Uterus (tissue), 4 donors: ENCODE measurements around the gene DCP1B. TPM values are rescaled to one million over a fixed set of nuclear protein-coding genes. Genes with fewer than 3 reads are reported as not detected.

Source experiments
- DNase-seq, 2 donors: peaks; one replicate each; pipeline ENCODE4 v3.0.0-alpha.2; 2019 to 2020
- H3K27ac ChIP-seq, 2 donors: fragments of 200-600 bp; sonication (generic); 1 replicate in 1 of 2; 2 replicates in 1 of 2; pipeline ENCODE4 v1.5.1; 2016 to 2018
- H3K27me3 ChIP-seq, 2 donors: fragments of 200-600 bp; sonication (generic); one replicate each; pipeline ENCODE4 v1.5.1; 2018 to 2019; ENCODE audit warnings: control low read depth in 1 of 2
- H3K36me3 ChIP-seq, 2 donors: fragments of 200-600 bp; sonication (generic); one replicate each; pipeline ENCODE4 v1.5.1; 2019; ENCODE audit warnings: control low read depth in 1 of 2
- H3K4me1 ChIP-seq, 2 donors: fragments of 200-600 bp; sonication (generic); one replicate each; pipeline ENCODE4 v1.5.1; 2018 to 2019; ENCODE audit warnings: control low read depth in 1 of 2
- H3K4me3 ChIP-seq, 2 donors: fragments of 200-600 bp; sonication (generic); 1 replicate in 1 of 2; 2 replicates in 1 of 2; pipeline ENCODE4 v1.5.1; 2018 to 2019; ENCODE audit warnings: mild to moderate bottlenecking in 1 of 2
- H3K9me3 ChIP-seq, 2 donors: fragments of 200-600 bp; sonication (generic); one replicate each; pipeline ENCODE4 v1.5.1; 2019; ENCODE audit warnings: control low read depth in 1 of 2
- POLR2A ChIP-seq, 2 donors: fragments of 450-650 bp; IDR thresholded peaks; one replicate each; pipeline ENCODE4 v1.6.1; 2016; ENCODE audit warnings: antibody characterized with exemption in 2 of 2, mild to moderate bottlenecking in 1 of 2, moderate library complexity in 1 of 2
- intact Hi-C: fragments of 100-400 bp; cut with DNase I; formaldehyde crosslinking; loops from one replicate; pipeline ENCODE4 v1.15.1; 2023; ENCODE audit warnings: low total_unique reads
- total RNA-seq, 4 donors: library from RNA; depleted of rRNA in 3 of 4; stranded (reverse); fragments of >200 nt in 3 of 4; gene quantifications; one replicate each; pipeline versions ENCODE4 v1.1.0 to v1.2.4, GENCODE V29; 2014 to 2023
- TF ChIP-seq, protein P1 (sequence below), 4 experiments: fragments of 200-600 bp in 2 of 4; fragments of 450-650 bp in 2 of 4; sonication (generic) in 2 of 4; IDR thresholded peaks; one replicate each; pipeline ENCODE4 v1.5.1; 2016 to 2019; ENCODE audit warnings: antibody characterized with exemption in 4 of 4, mild to moderate bottlenecking in 2 of 4, moderate library complexity in 1 of 4
- donor health status: DM: yes; HTN: yes; CAD: no.

DCP1B gene
- total RNA-seq, 4 donors from 2014 or later, result 13.6 to 34.4 (median 20.7) TPM

DNA sequence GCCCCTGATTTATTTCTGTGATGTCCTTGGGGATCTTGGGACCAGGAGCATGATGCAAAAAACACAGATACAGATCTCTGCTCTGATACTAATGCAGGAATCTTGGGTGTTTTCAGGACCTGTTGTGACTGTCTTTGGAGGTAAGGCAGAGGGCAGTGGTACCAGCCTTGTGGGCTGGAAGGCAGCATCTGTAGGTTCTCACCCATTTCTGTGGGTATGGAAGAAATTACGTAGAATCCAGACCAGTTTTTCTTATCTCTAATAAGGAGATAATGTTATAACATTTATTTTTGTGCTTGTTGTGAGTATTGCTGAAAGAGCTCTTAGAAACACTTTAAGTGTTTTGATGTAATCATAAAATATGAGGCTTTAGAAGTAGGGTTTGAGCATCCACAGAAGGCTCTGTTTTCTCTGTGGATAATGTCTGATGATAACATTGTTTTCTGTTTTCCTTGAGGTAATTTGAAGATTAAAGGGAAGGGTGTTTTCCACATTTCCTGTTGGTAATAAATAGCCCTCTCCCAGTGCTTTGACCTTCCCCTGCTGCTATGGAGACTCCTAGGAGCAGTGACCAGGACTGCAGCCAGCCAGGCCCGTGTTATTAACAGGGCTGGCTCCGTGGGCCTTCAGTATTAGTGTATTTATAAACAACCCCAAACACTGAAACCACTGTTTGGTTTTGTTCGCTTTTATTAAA lies 9.4 kb upstream of the DCP1B start:
- Histone ChIP-seq H3K4me3 (no peak overlapping the region), H3K36me3 (no peaks in the 10 kb centered on the region), H3K9me3 (no peaks in the 10 kb centered on the region), H3K27me3 (no peaks in the 10 kb centered on the region), H3K4me1 (peaks cover 4 to 10% of the 10 kb centered on the region in 2 donors), H3K27ac (peak overlapping the region; percentile 84 to 97)
- intact Hi-C loops, result no loop called here
- TF ChIP-seq, protein P1, sequence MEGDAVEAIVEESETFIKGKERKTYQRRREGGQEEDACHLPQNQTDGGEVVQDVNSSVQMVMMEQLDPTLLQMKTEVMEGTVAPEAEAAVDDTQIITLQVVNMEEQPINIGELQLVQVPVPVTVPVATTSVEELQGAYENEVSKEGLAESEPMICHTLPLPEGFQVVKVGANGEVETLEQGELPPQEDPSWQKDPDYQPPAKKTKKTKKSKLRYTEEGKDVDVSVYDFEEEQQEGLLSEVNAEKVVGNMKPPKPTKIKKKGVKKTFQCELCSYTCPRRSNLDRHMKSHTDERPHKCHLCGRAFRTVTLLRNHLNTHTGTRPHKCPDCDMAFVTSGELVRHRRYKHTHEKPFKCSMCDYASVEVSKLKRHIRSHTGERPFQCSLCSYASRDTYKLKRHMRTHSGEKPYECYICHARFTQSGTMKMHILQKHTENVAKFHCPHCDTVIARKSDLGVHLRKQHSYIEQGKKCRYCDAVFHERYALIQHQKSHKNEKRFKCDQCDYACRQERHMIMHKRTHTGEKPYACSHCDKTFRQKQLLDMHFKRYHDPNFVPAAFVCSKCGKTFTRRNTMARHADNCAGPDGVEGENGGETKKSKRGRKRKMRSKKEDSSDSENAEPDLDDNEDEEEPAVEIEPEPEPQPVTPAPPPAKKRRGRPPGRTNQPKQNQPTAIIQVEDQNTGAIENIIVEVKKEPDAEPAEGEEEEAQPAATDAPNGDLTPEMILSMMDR (IDR thresholded peaks at IDR 0.05), result peak in 3 of 4 experiments; percentile 13 to 31 (median 24)
- no peak for TF ChIP-seq POLR2A (IDR thresholded peaks at IDR 0.05)
- peak; percentile 66 to 83 for DNase-seq

DNA sequence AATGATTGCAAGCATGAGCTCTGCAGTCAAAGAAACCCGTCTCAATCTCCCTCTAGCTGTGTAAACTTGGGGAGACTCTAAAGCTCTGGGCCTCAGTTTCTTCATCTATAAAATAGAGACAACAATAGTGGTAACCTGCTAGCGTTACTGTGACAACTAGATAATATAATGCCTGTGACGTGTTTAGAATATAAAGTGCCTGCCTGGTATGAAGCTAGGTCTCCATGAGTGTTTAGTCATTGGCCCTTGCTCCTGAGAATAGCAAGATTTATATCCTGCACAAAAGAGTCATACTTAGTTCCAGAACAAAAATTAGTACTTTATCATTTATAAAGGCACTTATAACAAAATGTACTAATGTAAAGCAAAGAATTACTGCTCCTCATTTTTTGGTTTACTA lies 8.8 kb upstream of the DCP1B start:
- intact Hi-C loops, result no loop called here
- H3K27me3 ChIP-seq, result no peaks in the 10 kb centered on the region
- TF ChIP-seq, protein P1 (IDR thresholded peaks at IDR 0.05), result peak in 1 of 4 experiments; percentile 11
- no peak for TF ChIP-seq POLR2A (IDR thresholded peaks at IDR 0.05)
- DNase-seq, result no peak
- no peaks in the 10 kb centered on the region for H3K36me3 ChIP-seq
- H3K27ac ChIP-seq, result peak overlapping the region; percentile 84 to 97
- H3K4me1 ChIP-seq, result peaks cover 4 to 10% of the 10 kb centered on the region in 2 donors
- no peaks in the 10 kb centered on the region for H3K9me3 ChIP-seq
- no peak overlapping the region for H3K4me3 ChIP-seq

DNA sequence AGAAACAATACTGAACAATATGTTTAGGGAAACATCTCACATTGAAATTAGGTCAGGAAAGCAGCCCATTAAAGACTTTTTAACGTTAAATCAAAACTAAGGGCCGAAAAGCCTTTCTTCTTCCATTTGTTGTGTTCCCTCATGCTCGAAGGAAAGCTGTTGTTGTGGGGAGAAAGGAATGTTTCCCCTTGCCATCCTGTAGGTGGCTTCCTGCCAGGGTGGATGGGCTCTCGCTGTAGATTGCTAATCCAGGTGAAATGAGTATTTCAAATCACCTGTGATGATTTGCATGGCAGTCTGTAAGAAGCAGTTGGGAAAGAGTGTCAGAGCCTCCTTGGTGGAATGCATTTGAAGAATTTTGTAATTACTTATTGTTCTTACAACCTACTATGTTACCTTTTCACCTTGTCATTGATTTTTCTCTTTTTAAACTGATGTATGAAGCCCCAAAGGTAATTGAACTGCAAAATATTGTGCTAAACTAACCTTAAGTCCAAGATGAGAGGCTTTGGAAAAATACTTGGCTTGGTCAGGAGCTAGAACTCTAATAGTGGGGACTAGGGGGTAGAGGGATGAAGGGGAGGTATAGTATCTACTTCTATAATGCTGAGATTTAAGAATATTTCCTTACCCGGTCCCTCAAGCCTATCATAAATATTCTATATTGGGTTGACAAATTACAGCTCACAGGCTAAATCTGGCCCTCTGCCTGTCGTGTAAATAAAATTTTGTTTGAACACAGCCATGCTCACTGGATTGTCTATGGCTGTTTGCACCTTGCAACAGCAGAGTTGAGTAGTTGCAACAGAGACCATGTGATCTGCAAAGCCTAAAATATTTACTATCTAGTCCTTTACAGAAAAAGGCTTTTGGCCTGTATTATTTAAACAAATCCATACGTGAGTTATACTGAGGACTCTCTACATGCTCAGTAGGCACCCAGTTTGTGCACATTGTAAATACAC lies 7.7 kb upstream of the DCP1B start:
- Histone ChIP-seq H3K27ac (peak overlapping the region; percentile 84 to 97), H3K4me3 (no peak overlapping the region), H3K4me1 (peaks cover 4 to 10% of the 10 kb centered on the region in 2 donors), H3K36me3 (no peaks in the 10 kb centered on the region), H3K9me3 (no peaks in the 10 kb centered on the region), H3K27me3 (no peaks in the 10 kb centered on the region)
- intact Hi-C loops, result no loop called here
- no peak for DNase-seq
- TF ChIP-seq, protein P1 (IDR thresholded peaks at IDR 0.05), result no peak
- no peak for TF ChIP-seq POLR2A (IDR thresholded peaks at IDR 0.05)

DNA sequence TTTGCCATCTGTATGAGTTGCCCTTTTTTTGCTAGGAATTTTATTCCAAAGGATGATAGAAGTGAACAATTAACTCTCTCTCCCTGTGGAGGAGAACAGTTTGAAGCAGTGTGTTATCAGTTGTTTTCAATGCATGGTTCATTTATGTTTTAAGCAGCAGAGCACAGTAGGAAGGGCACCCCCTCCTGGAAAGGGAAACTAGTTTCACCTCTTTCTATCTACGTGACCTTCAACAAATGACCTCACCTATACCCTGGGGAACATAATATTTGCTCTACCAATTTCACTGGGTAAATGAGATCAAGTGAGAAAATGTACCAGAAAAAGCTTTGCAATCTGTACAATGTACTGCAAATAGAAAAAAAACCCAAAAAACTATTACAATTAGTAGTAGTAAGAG lies 5.4 kb upstream of the DCP1B start:
- intact Hi-C loops, result no loop called here
- no peaks in the 10 kb centered on the region for H3K27me3 ChIP-seq

More for the DNA sequence above, 5.4 kb upstream of the DCP1B start:
- TF ChIP-seq, protein P1 (IDR thresholded peaks at IDR 0.05), result no peak
- TF ChIP-seq POLR2A (IDR thresholded peaks at IDR 0.05), result no peak
- no peak for DNase-seq
- no peak overlapping the region for H3K4me3 ChIP-seq
- H3K4me1 ChIP-seq, result peaks cover 4 to 7% of the 10 kb centered on the region in 2 donors
- H3K36me3 ChIP-seq, result no peaks in the 10 kb centered on the region
- H3K9me3 ChIP-seq, result no peaks in the 10 kb centered on the region
- H3K27ac ChIP-seq, result peak overlapping the region; percentile 62 to 69
